Activated CD4-positive, alpha-beta T cell treated with anti-CD3 and anti-CD28 coated beads for 1 hour (primary cell): ENCODE results near the gene CYP4V2.
A peak's percentile ranks its signal among the peaks of the same experiment; 100 is the strongest.

ENCODE experiments used
- DNase-seq: peaks from one replicate; pipeline ENCODE4 v3.0.0-alpha.2; 2020

The CYP4V2 gene

DNA sequence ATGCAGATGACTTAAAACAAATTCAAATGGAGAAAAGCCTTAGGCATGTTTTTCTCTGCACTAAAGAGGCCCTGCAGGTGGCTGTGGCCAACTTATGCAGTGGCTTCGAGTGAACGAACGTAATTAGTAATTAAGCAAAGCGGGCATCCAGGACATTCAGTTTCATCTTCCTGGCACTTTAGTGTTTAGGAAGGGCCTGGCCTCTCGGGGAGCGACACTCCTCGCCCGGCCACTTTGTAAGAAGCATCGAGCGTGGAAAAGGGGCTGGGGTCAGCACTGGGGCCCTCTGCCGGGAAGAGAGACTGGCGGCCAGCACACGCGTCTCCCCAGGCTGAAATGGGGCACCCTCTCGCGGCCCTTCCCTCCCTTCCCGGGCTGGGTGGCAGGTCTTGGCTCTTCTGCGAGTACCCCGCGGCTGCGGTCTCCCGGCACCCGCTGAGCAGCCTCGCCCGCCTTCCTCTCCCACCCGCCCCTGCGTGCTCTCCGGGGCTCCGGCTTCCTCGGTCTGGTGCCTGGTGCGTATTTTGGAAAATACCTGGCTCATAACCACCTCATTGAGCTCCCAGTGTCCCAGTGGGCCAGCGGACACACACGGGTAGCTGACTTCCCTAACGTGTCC is 677 bp upstream of the CYP4V2 start:
- DNase-seq: no peak

GRCh38 chr4:186192066-186192612 is 772 bp downstream of the CYP4V2 start:
- peak; percentile 16 for DNase-seq

DNA sequence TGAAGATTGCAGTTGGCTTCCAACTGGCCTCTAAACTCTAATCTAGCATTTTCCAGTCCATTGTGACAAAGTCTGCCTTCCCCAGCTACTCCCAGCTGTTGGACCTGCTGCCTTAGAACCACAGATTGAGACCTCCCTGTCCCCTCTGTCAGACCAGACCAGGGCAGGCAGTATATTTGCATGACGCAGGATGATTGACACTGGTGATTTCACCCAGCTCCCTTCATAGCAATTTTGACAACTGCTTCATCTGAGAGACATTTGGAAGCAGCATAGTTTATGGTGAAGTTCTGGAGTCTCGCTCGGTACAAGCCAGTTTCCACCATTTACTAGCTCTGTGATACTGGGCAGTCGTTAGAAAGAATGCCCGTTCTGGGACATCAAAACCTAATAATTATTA is 2.5 kb downstream of the CYP4V2 start:
- no peak for DNase-seq

DNA sequence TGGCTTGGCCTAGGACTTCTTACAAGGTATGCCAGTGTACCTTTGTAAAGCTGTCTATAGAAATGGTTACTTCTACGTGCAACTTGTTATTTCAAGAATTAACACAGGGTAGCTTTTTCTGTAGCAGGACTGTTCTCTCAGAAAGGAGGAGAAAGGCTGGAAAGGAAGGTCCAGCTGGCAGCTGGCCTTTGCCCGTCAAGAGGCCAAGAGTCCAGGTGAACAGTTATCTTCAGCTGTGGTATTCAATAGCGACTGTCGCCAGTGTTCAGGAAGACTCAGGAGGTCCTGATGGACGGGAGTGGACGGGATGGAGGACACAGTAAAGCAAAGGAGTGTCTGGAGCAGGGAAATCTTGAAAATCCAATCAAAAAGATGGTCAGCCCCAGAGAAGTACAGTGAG is 4.7 kb downstream of the CYP4V2 start:
- no peak for DNase-seq

DNA sequence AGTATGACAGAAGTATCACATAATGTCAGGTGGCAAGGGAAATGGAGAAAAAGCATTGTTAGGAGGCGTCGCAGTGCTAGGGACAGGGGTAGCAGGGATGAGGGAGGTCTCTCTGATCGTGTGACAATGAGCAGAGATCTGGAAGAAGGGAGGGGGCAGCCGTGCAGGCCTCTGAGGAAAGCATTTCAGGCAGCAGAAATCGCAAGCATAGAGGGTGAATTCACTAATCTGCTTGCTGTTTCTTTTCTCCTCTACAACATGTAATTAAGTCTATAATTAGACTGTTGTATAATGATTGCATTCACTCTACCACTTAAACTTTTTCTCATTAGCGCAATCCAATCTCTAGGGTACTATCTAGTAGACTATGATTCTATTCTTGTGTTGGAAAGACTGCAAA is 9.1 kb downstream of the CYP4V2 start:
- DNase-seq: no peak

- no peak for DNase-seq
Observed at GRCh38 chr4:186201010-186201409, 9.6 kb downstream of the CYP4V2 start.

DNA sequence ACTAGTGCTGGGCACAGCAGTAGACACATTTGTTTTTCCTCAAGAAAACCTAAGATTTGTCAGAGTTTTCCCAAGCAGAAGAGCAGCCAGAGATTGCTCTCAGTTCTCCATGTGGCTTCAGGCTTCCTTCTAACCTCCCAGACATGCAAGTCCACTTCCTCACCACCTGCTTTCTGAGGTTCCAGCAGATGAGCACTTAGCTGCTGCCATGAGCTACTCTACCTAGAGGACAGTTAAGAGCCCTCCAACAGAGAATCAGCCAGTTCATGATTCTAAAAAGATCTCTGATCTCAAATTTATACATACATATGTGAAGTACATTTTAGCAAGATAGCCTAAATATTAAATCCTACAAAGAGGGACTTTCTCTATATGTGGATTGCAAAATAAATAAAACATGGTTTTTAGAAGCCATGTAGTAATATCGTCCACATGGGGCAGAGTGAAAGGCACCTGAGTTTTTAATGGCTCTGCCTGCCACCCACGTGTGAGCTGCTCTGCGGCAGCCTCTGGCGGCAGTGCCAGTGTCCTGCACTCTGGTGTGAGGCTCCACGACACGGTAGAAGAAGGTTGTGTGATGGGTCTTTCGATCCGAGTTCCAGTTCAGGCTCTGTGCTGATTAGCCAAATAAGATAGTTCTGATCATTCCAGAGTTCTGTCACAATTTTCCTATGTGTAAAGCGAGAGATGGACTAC is 10.3 kb downstream of the CYP4V2 start:
- DNase-seq: peak; percentile 43

DNA sequence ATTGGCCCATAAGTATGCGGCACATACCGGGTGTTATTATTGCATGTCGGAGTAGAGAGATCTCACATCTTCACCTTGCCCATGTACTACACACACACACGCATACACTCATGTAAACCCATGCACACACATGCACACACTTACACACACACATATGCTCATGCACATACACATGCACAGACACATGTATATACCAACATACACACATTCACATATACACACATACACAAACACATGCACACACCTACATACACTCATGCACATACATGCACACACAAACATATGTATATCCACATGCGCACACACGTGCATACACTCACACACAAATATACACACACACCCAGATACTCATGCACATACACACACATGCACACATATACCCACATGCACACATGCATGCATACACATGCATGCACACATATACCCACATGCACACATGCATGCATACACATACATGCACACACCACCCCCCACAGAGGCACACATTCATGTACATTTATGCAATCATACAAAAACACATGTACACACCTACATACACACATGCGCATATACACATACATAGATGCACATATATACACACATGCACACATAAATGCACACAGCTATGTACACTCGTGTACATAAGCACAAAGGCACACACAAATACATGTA is 11.2 kb downstream of the CYP4V2 start:
- no peak for DNase-seq

DNA sequence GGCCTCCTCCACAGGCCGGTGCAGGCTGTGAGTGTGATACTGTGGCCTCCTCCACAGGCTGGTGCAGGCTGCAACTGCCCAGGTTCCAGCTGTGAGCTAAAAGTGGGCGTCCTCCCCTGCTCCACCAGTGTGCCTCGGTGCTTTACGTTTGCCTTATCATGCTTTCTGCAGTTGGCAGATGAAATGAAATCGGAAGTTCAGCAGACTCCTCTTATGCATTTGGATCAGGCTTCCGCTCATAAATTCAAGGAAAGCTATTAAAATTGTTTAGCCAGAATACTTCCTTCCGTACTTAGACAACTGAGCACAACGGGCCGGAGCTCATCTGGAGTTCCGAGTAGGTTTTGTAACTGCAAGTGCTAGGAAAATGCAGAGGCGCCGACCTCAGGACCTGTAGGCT is 12.0 kb downstream of the CYP4V2 start:
- DNase-seq: no peak

GRCh38 chr4:186204103-186204559 is 12.8 kb downstream of the CYP4V2 start:
- DNase-seq: peak; percentile 66

GRCh38 chr4:186204686-186205085 is 13.3 kb downstream of the CYP4V2 start:
- DNase-seq: no peak

- no peak for DNase-seq
Observed at GRCh38 chr4:186205156-186205555, 13.8 kb downstream of the CYP4V2 start.

GRCh38 chr4:186216465-186217024 is 25.2 kb downstream of the CYP4V2 start:
- DNase-seq: no peak

- DNase-seq: no peak
Observed at GRCh38 chr4:186217733-186218293, 26.4 kb downstream of the CYP4V2 start.

DNA sequence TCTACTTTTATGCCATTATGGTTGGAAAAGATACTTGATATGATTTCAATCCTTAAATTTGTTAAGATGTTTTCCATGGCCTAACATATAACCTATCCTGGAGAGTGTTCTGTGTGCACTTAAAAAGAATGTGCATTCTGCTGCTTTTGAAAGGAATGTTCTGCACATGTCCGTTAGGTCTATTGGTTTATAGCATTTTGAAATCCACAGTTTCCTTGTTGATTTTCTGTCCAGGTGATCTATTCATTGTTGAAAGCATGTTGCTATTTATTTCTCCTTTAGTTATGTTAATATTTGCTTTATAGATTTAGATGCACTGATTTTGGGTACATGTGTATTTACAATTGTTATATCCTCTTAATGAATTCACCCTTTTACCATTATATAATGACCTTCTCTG is 30.3 kb downstream of the CYP4V2 start:
- no peak for DNase-seq

- no peak for DNase-seq
Observed at GRCh38 chr4:186225848-186226247, 34.5 kb downstream of the CYP4V2 start.

DNA sequence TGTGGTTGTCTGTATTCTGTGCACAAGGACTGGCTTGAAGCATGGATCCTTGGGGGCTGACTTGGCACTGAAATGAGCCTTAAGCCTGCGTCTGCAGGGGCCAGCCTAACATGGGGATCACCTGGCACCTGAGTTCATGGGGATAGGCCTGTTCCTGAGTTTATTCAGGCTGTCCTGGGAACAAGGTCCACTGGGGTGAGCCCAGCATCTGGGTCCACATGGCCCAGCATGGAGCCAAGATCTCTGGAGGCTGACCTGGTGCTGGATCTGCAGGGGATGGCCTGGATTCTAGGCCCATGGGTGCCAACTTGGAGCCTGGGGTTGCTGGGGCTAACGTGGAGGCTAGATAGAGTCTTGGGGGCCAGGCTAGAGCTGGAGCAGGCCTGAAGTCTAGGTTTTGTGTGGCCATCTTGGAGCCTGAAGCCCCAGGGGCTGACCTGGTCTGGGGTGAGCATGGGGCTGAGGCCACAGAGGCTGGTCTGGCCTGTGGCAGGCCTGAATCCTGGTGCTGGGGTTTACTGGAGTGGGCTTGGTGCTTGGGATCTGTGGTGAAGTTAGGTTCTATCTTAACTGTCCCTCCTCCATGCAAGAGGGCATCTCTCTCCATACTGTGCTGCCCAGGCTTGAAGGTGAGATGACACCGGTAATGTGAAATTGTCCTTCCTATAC is 35.3 kb downstream of the CYP4V2 start:
- no peak for DNase-seq

GRCh38 chr4:186227221-186227620 is 35.9 kb downstream of the CYP4V2 start, which contains the start of gene KLKB1:
KLKB1 (plus strand) TSS chr4:186227507; CDS start chr4:186228196, 689 bp downstream.
- no peak for DNase-seq

DNA sequence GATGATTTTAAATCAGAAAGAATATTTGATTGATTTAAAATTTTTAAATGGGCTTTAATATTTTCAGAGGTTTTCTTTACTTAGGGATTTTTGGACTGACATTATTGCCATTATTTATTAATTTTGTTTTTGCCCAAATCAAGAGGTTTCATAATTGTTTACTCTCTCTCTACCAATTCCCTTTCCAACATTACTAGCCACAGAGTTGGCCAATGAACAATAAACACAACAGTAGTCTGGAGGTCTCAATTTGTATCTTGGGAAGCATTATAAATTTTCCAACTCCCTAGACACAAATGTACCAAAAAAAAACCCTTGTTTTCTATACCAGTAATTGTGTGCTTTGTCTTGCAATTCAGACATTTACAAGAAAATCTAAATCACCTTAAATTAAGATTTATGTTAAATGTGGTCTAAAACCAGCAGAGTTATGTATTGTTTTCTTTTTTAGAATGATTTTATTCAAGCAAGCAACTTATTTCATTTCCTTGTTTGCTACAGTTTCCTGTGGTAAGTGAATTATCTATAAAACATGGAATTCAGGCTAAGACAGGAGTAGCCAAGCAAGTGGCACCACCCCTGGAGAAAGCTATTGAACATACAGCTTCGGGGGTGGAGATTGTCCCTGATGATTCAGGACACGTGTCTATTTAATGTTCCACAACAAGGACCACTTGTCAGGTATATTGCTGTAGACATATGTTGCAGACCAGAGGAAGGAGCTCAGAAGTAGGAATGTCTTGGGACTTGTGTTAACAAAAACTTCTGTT is 36.6 kb downstream of the CYP4V2 start:
- no peak for DNase-seq

DNA sequence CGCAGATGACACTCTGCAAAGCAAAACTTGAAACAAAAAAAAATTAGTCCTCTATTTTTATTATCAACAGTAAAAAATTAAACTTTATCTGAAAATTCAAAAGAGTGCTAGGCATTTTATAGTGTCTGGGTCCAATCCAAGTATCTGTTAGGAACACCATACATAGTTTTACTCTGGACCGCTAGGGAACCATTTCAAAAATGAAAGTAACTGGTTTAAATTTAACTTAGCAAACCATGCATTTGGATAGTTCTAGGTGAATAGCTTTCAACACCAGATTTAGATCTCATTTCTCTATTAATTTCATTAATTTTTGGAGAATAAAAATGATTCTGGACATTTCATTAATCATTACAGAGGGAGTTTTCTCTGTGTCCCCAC is 37.1 kb downstream of the CYP4V2 start:
- DNase-seq: no peak

GRCh38 chr4:186234367-186234766 is 43.0 kb downstream of the CYP4V2 start:
- no peak for DNase-seq

- DNase-seq: no peak
Observed at GRCh38 chr4:186236126-186236525, 44.8 kb downstream of the CYP4V2 start.
